Prostate gland (tissue), 2 donors: Measurements from ENCODE around the gene GPRC5B. TPM values are rescaled to one million over a fixed set of nuclear protein-coding genes. Genes with fewer than 3 reads are reported as not detected.

Source experiments
- DNase-seq: peaks from one replicate; pipeline ENCODE4 v3.0.0-alpha.2; 2019; ENCODE audit warnings: low spot score
- H3K27ac ChIP-seq, 2 donors: fragments of 200-600 bp; sonication (generic); 2 replicates each; pipeline ENCODE4 v1.5.1; 2017 to 2019
- H3K27me3 ChIP-seq: fragments of 200-600 bp; sonication (generic); replicated peaks from 2 replicates; pipeline ENCODE4 v1.5.1; 2019; ENCODE audit not compliant: insufficient read depth
- H3K36me3 ChIP-seq, 2 donors: fragments of 200-600 bp; sonication (generic); 1 replicate in 1 of 2; 2 replicates in 1 of 2; pipeline versions ENCODE4 v1.5.1 to v1.8.1; 2017 to 2019
- H3K4me1 ChIP-seq: fragments of 200-600 bp; sonication (generic); replicated peaks from 2 replicates; pipeline ENCODE4 v1.5.1; 2019
- H3K4me3 ChIP-seq, 2 donors: fragments of 200-600 bp; sonication (generic); 2 replicates each; pipeline ENCODE4 v1.5.1; 2017 to 2019
- H3K9me3 ChIP-seq: fragments of 200-600 bp; sonication (generic); 2 replicates; pipeline ENCODE4 v1.5.1; 2017
- CTCF ChIP-seq, 4 experiments: fragments of 200-600 bp in 2 of 4; fragments of 450-650 bp in 2 of 4; sonication (generic) in 2 of 4; IDR thresholded peaks; 1 replicate in 3 of 4; 2 replicates in 1 of 4; pipeline ENCODE4 v1.5.1; 2016 to 2019; ENCODE audit warnings: antibody characterized with exemption in 4 of 4, mild to moderate bottlenecking in 2 of 4, moderate library complexity in 2 of 4
- POLR2A ChIP-seq: fragments of 450-650 bp; IDR thresholded peaks from one replicate; pipeline ENCODE4 v1.6.1; 2016; ENCODE audit warnings: antibody characterized with exemption, mild to moderate bottlenecking
- POLR2AphosphoS5 ChIP-seq: sonication (generic); formaldehyde crosslinking; IDR thresholded peaks from one replicate; pipeline ENCODE4 v1.6.1; 2017; ENCODE audit warnings: antibody characterized with exemption
- WGBS: methylation state at CpG from one replicate; pipeline ENCODE4 v1.1.5; 2018; 5-methylcytosine and 5-hydroxymethylcytosine counted together
- intact Hi-C: fragments of 100-400 bp; cut with DNase I; formaldehyde crosslinking; loops from one replicate; pipeline ENCODE4 v1.14.2; 2022
- total RNA-seq, 2 donors: library from RNA; depleted of rRNA; stranded (reverse); fragments of >200 nt; gene quantifications; one replicate each; pipeline ENCODE4 v1.1.0, GENCODE V29; 2016

Gene GPRC5B
- total RNA-seq, 2 donors from 2014 or later, result 19.4 to 256 TPM

- 92% methylated on average over 9 of the region's 9 CpGs for WGBS
- no peak overlapping the region for H3K27ac ChIP-seq
- intact Hi-C loops, result no loop called here
- DNase-seq, result no peak
- no peak overlapping the region for H3K4me3 ChIP-seq
- H3K4me1 ChIP-seq, result no peaks in the 10 kb centered on the region
- H3K27me3 ChIP-seq, result no peaks in the 10 kb centered on the region
- H3K36me3 ChIP-seq, result no peaks in the 10 kb centered on the region
- TF ChIP-seq POLR2A, result no peak
- TF ChIP-seq POLR2AphosphoS5, result no peak
- TF ChIP-seq CTCF (IDR thresholded peaks at IDR 0.05), result no peak
- H3K9me3 ChIP-seq, result no peaks in the 10 kb centered on the region
Observed at GRCh38 chr16:19859166-19859565, 25.5 kb downstream of the GPRC5B start.

- no peaks in the 10 kb centered on the region for H3K4me1 ChIP-seq
- H3K36me3 ChIP-seq, result no peaks in the 10 kb centered on the region
- no peak for TF ChIP-seq CTCF (IDR thresholded peaks at IDR 0.05)
- TF ChIP-seq POLR2A, result no peak
- H3K27ac ChIP-seq, result no peak overlapping the region
- intact Hi-C loops, result no loop called here
- 44% methylated on average over 22 of the region's 22 CpGs for WGBS
- no peak overlapping the region for H3K4me3 ChIP-seq
- no peaks in the 10 kb centered on the region for H3K27me3 ChIP-seq
- no peak for DNase-seq
- H3K9me3 ChIP-seq, result no peaks in the 10 kb centered on the region
Observed at GRCh38 chr16:19858340-19859018, 26.2 kb downstream of the GPRC5B start.

- TF ChIP-seq CTCF (IDR thresholded peaks at IDR 0.05), result no peak
- no peak for TF ChIP-seq POLR2AphosphoS5
- no peak for TF ChIP-seq POLR2A
- H3K9me3 ChIP-seq, result no peaks in the 10 kb centered on the region
- H3K27me3 ChIP-seq, result no peaks in the 10 kb centered on the region
- H3K4me1 ChIP-seq, result no peaks in the 10 kb centered on the region
- H3K4me3 ChIP-seq, result no peak overlapping the region
- 27% methylated on average over 16 of the region's 16 CpGs for WGBS
- H3K36me3 ChIP-seq, result no peaks in the 10 kb centered on the region
- DNase-seq, result no peak
- intact Hi-C loops, result no loop called here
- H3K27ac ChIP-seq, result no peak overlapping the region
Observed at GRCh38 chr16:19857593-19858339, 26.9 kb downstream of the GPRC5B start.

GRCh38 chr16:19856120-19856519 is 28.5 kb downstream of the GPRC5B start:
- WGBS, result 91% methylated on average over 10 of the region's 10 CpGs
- DNase-seq, result no peak
- no peak overlapping the region for H3K27ac ChIP-seq
- TF ChIP-seq CTCF (IDR thresholded peaks at IDR 0.05) (no peak), POLR2A (no peak), POLR2AphosphoS5 (no peak)
- no peaks in the 10 kb centered on the region for H3K9me3 ChIP-seq
- H3K27me3 ChIP-seq, result no peaks in the 10 kb centered on the region
- no peaks in the 10 kb centered on the region for H3K36me3 ChIP-seq
- no peak overlapping the region for H3K4me3 ChIP-seq
- intact Hi-C loops, result no loop called here
- H3K4me1 ChIP-seq, result no peaks in the 10 kb centered on the region

GRCh38 chr16:19854543-19854876 is 30.1 kb downstream of the GPRC5B start:
- DNase-seq, result no peak
- no peaks in the 10 kb centered on the region for H3K27me3 ChIP-seq
- H3K36me3 ChIP-seq, result no peaks in the 10 kb centered on the region
- WGBS, result 92% methylated on average over 6 of the region's 6 CpGs
- TF ChIP-seq CTCF (IDR thresholded peaks at IDR 0.05) (no peak), POLR2AphosphoS5 (no peak), POLR2A (no peak)
- intact Hi-C loops, result no loop called here
- H3K4me3 ChIP-seq, result no peak overlapping the region
- H3K27ac ChIP-seq, result no peak overlapping the region
- H3K9me3 ChIP-seq, result no peaks in the 10 kb centered on the region
- H3K4me1 ChIP-seq, result no peaks in the 10 kb centered on the region
